ENCODE results near the gene CNTNAP2.

CNTNAP2 gene

DNA sequence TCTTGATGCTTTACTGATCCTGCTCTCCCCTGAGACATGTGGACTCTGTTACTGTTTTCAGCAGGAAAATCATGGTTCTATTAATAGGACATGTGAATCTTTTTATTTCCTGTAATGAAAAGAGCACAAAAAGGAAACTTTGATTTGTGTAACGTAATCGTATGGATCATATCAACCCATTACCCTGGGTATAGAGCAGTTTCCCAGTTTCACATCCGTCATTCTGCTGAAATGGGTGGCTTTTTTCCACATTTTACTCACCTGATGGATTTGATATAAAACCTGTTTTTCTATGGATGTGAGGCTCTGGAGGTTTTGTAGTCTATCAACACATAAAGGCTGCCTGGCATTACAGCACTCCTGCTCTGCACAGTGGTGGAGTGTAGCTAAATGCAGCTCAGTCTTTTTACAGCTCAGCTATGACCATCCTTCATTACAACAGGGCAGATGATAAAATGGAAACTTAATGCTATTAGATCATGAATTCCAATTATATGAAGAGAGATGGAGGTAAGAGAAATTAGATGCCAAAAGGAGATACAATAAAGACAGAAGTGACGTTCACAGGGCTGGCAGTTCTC, 1987.6 kb downstream of the CNTNAP2 start:
- no peak for DNase-seq (ENCODE audit: low spot score)

DNA sequence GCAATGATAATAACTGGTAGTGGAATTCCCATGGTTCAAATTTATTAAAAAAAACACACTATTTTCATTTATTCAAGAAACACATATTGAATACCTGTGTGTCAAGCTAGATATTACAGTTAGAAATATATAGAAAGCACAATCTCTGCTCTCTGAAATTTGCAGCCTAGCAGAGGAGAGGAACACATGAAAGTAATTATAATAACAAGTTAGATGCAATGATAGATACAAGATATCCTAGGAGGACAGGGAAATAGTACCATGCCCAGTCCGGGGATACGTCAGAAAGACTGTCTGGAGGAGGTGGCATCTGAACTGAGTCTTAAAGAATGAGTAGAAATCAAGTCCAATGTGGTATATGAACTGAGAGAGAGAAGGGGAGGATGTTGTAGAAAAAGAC, 1988.3 kb downstream of the CNTNAP2 start:
- no peak for DNase-seq (ENCODE audit: low spot score)

DNA sequence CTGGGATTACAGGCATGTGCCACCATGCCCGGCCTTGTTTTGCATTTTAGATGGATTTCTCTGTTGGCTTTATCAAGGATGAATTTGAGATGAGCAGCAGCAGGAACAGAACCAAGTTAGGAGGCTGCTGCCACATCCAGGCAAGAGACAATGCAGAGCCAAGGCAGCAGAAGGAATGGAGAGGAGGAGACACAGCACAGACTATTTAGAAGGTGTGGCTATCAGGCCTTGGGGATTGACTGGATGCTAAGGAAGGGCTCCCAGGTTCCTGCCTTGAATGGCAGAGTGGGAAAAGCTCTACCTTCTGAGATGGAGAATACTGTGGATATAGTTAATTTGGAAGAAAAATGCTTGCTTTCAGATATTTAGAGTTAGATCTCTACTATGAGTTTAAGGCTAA, 1989.3 kb downstream of the CNTNAP2 start:
- no peak for DNase-seq (ENCODE audit: low spot score)

DNA sequence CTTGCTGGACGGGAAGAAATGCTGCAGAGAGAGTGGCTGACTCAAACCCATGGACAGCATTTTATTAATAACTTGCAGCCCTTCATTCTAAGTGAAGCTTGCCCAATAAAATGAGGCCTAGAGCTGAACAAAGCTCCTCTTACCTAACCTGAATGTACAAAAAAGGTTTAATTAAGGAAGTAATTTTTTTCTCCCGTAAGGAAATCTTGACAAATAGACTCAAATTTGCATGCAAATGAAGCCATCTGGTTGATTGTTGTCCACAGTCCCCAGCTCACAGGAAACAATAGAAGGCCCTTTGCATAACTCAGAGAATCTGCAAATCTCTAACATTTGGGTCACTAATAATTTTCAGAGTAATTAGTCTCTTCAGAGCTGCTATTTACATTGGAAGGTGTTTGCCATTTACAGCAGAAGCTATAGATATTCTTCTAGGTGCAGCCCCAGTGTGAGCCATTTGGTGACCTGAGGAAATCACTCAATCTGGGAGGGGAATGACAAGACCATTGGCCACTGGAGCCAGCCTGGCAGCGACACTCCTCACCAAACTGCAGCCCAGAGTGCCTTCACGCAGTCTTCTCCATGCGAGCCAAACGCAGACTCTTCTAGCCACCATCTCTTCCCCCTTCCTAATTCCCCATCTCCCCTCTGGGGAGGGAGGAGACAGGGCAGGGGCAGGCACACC, 1991.0 kb downstream of the CNTNAP2 start:
- no peak for DNase-seq (ENCODE audit: low spot score)

DNA sequence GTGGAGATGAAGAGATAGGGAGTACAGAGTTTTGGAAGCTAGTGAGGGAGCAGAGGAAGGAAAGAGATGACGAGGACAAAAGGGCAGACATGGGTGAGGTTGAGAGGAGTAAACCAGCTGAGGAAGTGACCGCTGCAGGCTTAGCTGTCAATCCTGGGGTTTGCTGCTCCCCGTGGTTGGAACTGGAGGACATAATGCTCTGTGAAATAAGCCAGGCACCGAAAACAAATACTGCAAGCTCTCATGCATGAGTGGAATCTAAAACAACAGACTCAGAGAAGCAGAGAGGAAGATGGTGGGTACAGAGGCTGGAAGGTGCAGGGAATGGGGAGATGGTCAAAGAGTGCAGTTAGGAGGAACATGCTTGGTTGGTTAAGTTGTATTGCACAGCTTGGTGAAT, 1991.8 kb downstream of the CNTNAP2 start:
- no peak for DNase-seq (ENCODE audit: low spot score)

DNA sequence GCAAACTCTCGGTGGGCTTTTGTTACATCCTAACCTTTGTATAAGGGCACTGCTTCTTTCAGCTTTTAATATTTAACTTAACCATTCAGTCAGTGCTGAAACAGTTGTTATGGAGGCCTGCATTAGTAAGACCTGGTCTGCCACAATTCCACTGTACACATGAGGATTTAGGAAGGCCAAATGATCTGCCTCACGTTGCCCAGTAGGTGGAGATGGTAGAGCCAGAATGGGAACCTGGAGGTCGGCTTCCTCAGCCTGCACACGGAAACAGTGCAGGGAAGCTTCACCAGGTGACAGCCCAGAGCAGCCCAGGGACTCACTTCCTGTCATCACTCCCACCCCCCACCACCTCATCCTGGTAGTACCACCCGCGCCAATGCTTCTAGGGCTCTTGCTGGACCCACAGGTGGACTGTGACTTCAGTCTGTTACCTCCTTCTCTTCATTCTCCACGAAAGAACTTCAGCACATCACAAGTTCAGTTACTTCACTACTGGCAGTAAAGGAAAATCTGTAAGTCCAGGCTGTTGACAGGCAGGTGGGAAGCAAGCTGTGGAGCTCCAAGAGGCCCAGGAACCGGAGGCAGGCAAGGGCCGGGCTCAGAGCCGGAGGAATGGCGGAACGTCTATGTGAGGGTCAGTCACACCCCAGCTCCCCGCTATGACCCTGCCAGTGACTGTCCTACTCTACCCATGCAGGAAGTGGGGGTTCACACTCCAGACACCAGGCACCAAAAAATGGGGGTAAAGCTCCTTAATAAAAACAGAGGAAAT, 1993.7 kb downstream of the CNTNAP2 start:
- no peak for DNase-seq (ENCODE audit: low spot score)

DNA sequence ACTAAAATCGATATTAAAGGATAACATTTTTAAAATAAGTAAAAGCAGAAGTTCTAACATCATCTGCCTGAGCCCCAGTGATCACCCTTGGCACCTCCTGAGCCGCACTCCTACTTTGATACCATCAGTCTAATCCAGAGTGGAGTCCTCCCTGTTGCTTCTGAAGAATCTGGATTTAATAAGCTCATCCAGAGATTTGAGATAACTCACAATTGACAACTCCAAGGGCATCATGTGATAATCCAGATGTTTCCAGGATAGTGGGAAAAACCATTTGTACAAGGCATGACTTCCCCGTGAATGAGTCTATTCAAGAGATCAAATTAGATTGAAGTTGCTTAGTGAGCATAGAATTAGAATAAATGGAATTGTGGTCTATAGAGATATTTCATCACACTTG, 1998.2 kb downstream of the CNTNAP2 start:
- DNase-seq (ENCODE audit: low spot score): no peak

DNA sequence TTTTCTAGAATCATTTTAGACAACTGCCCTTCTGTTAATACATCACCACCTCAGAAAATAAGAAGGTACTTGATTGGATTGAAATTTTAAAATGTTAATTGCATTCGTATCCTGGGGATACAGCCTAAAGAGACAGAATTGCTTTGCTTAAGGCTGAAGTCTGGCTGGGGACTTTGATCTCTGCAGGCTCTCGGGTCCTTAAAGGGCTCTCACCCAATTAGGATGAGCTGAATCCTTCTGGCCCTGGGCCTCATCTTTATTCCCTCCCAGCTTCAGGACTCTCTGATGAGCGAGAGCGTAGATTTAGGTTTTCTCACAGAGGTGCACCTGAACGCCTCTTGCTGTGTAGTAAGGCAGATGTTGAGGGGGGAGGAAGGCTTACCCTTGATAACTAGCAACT, 1998.7 kb downstream of the CNTNAP2 start:
- DNase-seq (ENCODE audit: low spot score): no peak

DNA sequence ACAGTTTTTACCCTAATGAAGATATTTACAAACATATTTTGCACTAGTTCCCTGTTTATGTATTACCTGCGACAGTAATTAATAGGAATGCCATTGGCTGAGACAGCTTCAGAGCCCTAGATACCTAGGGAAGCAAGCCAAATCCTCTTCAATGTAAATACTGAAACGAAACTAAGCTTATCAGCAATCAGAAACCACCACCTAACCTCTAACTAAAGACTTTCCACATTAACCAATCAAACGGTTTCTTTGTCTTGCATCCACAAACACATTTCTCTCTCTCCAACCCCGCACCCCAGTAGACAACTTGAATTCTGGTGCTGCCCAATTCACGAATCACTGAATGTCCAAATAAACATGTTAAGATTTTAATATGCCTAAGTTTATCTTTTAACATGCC, 1999.6 kb downstream of the CNTNAP2 start:
- DNase-seq (ENCODE audit: low spot score): no peak

DNA sequence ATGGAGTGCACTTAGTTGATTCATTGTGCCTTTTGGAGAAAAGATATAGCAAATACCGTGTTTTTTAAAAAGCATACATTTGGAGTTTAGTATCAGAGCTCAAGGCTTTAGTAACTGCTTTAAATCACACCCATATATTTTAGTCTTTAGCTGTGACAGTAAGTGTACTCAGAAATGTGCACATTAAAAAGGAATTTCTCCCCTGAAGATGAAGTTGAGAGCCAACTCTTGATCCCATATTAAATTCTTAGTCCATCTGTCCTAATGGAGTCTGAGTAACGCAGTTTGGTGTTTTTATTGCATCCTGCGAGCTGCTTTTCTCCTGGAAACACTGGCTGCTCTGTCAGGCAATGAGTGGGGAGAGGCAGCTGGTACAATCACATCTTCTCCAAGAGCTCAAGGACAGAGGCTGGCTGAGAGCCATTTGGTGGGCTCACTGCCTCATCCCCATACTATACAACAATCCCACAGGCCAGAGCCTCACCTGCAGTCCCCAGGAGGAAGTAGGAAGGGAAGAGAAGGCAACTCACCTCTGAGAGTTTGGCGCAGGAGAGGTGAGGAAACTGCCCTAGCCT, 2000.3 kb downstream of the CNTNAP2 start:
- no peak for DNase-seq (ENCODE audit: low spot score)

DNA sequence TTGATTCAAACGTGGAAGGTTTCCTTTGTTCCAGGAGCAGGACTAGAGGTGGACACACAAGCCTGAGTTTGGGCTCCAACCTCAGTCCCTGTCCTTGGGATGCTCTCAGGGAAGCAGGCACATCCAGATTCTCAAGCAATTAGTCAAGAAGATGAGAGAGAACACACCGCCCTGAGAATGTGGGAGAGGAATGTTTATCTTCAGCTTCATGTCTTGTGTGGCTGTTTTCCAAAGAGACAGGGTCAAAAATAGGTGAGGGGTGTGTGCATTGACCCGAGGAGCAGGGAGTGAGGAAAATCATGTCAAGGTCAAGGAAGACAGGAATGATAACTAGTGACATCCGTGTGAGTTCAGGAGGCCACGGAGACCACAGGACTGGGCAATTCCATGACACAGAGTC, 2001.8 kb downstream of the CNTNAP2 start:
- no peak for DNase-seq (ENCODE audit: low spot score)

DNA sequence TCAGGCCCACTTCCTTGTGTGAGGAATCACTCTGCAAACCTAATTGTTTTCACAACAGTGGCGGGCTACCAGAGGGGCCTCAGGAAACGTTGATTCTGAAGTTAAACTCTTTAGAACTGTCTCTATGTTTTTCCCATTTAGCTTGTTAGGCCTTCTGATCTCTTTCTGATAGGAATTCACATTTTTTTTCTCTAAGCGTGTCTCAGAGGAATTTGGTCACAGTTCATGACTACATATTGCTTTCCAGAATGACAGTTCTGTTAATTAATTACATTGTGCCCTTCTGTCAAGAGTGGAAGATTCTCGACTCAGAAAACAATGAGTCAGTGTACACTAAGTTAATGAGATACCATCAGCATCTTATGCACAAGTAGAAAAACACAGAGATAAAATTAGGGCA, 2004.8 kb downstream of the CNTNAP2 start:
- DNase-seq (ENCODE audit: low spot score): no peak

DNA sequence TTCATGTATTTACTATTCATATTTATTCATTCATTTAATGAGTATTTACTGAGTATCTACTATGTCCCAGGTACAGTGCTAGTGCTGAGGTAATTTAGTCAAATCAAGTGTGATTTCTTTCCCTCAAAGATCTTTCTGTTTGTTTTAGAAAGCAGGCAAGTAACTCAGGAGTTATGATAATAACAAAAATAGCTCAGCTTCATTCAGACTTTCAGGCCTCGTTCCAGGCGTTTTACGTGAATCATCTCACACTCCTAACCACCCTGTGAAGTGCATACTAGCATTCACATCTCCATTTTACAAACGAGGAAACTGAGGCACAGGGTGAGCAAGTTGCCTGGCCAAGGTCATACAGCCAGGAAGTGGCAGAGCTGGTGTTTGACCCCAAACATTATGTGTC, 2005.2 kb downstream of the CNTNAP2 start:
- DNase-seq (ENCODE audit: low spot score): no peak

DNA sequence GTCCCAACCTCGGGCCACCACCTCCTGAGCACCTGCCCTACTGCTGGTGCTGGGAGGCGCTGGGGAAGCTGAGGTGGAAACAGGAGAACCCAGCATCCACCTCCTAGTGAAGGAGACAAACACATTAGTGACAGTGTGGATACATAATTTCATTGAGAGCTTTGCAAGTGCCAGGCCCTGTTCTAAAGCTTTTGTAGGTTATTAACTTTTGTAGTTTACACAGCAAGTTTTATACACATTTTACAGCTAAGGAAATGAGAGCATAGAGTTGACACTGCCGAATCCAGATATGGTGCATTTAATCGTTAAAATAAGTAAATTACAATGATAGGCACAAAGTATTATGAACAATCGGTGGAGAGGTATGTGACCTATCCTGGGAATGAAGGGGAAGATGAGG, 2007.9 kb downstream of the CNTNAP2 start:
- no peak for DNase-seq (ENCODE audit: low spot score)

DNA sequence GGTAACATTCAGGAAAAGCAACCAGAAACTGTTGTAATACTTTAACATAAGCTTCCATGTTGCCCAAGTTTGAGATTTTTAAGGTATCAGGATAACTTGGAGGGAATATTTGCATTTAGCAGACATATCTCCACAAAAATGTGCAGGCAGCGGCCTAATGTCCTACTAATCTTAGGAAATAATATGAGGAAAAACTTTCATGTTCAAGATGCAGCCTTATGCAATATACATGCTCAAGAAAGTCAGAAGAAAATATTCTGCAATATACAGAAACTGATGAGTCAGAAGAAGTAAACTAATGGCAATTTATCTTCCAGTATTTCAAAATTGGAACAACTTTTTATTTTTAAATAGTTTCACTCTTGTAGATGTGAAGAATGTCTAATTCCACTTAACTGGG, 2010.8 kb downstream of the CNTNAP2 start:
- DNase-seq (ENCODE audit: low spot score): no peak

DNA sequence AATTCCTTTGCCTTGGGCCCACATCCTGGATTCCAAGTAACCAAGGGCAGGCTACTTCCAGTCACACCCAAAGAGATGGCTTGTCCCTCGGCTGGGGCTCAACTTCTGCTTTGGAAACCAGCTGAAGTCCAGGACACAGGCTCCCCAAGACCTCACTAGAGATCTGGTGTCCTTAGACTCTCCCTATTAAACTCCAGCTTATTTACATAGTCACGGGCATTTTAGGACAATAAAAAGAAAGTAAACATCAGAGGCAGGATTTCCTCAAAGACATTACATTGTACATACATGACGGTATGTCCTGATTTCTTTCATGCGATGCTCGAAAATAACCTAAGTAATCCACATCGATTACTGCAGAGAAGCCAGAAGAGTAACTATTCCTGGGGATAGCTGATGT, 2012.4 kb downstream of the CNTNAP2 start:
- DNase-seq (ENCODE audit: low spot score): no peak

DNA sequence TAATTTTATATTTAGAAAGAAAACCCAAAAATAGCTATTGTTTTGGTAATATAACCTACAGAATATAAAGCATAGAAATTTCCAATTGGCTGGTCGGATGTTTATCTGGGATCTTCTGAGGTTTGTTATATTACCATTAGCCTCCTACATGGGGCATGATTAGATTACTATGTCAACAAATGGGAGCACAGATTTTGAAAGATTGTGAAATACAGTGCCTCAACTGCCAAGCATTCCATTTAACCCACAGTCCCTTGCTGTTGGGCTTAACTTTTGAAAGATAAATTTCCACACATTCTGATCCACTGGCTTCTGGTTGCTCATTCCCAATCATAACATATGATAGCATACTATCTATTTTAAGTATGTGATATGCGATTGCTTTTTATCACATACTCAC, 2018.5 kb downstream of the CNTNAP2 start:
- no peak for DNase-seq (ENCODE audit: low spot score)

DNA sequence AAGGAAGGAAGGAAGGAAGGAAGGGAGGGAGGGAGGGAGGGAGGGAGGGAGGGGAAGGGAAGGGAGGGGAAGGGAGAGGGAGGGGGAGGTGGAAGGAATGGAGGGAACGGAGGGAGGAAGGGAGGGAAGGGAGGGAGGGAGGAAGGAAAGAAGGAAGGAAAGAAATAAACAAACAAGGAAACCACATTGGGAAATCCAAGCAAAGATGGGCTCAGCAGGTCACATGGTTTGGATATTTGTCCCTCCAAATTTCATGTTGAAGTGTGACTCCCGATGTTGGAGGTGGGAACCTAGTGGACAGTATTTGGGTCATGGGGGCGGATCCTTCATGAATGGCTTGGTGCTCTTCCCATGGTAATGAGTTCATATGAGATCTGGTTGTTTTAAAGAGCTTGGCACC, 2019.4 kb downstream of the CNTNAP2 start:
- DNase-seq (ENCODE audit: low spot score): no peak

DNA sequence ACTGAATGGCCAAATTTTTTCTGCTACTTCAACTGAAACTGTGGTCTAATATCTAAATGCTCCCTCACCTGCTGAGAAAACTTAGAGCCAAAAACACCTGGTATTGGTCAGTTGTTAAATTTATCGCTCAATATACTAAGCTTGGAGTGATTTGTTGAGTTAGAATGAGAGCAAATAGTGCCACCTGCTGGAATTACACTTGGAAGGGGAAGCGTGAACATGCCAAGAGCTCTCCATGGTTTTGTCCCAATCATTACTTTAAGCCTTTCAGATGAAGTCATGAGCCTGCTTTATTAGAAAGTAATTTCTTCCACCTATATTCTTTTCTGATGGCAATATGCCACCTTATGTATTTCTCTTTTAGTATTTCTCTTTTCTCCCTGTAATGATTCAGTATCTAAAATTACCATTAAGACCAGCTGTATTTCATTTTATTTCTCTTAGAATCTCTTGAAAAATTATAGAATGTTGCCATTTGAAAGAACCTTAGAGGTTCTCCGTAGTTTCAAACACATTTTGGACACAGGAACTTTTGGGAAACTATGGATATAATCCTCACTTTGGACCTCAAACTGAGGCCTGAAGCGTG, 2026.2 kb downstream of the CNTNAP2 start:
- DNase-seq (ENCODE audit: low spot score): peak; percentile 51

DNA sequence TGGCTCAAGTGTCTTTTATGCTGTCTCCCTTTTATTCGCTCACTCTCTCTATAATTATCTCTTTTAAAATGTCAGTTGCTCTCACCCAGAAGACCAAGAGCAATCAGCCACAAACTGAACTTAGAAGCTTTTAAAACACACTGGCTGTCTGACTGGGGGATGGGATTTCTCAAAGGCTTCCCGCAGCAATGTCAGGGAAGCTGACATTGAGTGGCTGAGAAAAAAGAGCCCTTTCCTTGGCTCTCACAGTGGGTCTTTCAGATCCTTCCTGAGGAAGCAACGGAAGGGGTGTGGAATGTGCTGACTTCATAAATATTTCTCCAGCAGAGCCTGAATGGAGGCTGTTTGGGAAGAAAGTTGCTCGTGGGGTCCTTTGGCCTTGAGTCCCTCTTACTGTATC, 2028.2 kb downstream of the CNTNAP2 start:
- DNase-seq (ENCODE audit: low spot score): no peak

DNA sequence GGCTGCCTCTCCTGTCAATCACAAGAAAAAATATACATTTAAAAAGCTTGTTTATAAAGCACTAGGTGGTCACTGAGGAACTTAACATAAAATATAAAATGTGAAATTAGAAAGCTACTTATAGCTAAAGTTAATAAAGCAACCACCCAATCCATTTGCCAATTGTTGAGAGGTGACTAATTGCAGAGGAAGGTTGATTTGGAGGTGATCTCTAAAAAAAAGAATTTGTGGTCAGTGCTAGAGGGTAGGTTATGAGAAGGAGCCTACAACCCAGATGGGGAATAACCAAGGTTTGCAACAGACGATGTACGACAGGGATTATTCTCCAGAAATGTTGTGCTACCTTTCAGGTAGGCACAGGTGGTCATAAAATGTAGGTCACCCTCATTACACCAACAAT, 2029.7 kb downstream of the CNTNAP2 start:
- no peak for DNase-seq (ENCODE audit: low spot score)

DNA sequence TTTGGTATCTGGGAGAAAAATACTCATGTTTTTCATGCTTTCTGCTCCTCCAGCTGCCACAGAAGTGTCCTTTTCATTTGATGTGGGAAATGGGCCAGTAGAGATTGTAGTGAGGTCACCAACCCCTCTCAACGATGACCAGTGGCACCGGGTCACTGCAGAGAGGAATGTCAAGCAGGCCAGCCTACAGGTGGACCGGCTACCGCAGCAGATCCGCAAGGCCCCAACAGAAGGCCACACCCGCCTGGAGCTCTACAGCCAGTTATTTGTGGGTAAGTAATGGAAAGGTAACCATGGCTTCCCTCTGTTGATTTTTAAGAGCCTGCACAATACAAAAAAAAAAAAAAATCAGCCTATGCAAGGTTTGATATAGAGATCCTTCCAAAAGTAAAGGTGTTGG, 2030.8 kb downstream of the CNTNAP2 start:
- no peak for DNase-seq (ENCODE audit: low spot score)

DNA sequence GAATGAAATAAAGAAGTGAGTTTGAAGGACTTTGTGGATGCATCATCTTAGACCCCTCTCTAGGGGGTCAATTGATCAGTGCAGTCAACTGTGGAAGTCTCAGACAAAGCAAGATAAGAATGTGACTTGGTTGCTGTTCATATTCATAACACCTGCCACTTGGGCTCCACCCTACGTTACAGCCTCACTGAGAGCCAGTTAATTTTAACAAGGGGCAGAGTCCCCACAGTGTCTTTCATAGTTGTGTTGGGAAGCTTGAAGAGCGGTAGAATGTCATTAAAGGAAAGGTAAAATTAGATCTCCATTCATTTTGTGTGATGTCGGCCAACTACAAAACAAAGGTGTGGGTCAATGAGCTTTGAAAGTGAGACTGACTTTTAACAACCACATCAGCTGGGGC, 2031.9 kb downstream of the CNTNAP2 start:
- no peak for DNase-seq (ENCODE audit: low spot score)

Data from LoVo (cell line).